ENCODE data around the gene GNGT2.

- TF ChIP-seq CTCF (IDR thresholded peaks at IDR 0.05; ENCODE audit: low read length), result no peak
- TF ChIP-seq EZH2 (optimal IDR thresholded peaks at IDR 0.05; ENCODE audit: low read depth, low read length), result no peak
- no peak for TF ChIP-seq EZH2phosphoT487 (IDR thresholded peaks at IDR 0.05; ENCODE audit: low read length)
Measured at GRCh38 chr17:49209061-49209571, 1.3 kb downstream of the GNGT2 start.
